Brain pericyte (primary cell): Measurements from ENCODE around the gene CCDC174.
"Not testable (repeated sequence)": the region's sequence is repeated elsewhere in the genome, so short reads cannot be mapped to it uniquely, and the experiment has no call there.

Experiments used
- DNase-seq: peaks from one replicate; pipeline ENCODE4 v3.0.0-alpha.2; 2012; ENCODE audit warnings: low read depth, low spot score

Gene CCDC174

GRCh38 chr3:14652360-14652907 is 872 bp downstream of the CCDC174 start:
- DNase-seq = not testable (repeated sequence)

- DNase-seq = no peak
Observed at GRCh38 chr3:14657579-14657978, 6.0 kb downstream of the CCDC174 start.

- DNase-seq = no peak
Observed at GRCh38 chr3:14658978-14659377, 7.4 kb downstream of the CCDC174 start.

GRCh38 chr3:14660942-14661341 is 9.4 kb downstream of the CCDC174 start:
- DNase-seq = no peak

GRCh38 chr3:14663396-14664135 is 12.0 kb downstream of the CCDC174 start:
- DNase-seq = no peak

GRCh38 chr3:14664170-14664569 is 12.6 kb downstream of the CCDC174 start:
- no peak for DNase-seq

- DNase-seq = no peak
Observed at GRCh38 chr3:14672588-14672987, 21.0 kb downstream of the CCDC174 start.

- no peak for DNase-seq
Observed at GRCh38 chr3:14674841-14675240, 23.3 kb downstream of the CCDC174 start, which contains the start of gene C3orf20. Gene C3orf20 (plus strand): TSS chr3:14675141. CDS start chr3:14682714, 7,573 bp downstream.

GRCh38 chr3:14676881-14677280 is 25.3 kb downstream of the CCDC174 start:
- no peak for DNase-seq

GRCh38 chr3:14678015-14678503 is 26.5 kb downstream of the CCDC174 start:
- no peak for DNase-seq

GRCh38 chr3:14680115-14680514 is 28.6 kb downstream of the CCDC174 start:
- DNase-seq = no peak

GRCh38 chr3:14680716-14681115 is 29.2 kb downstream of the CCDC174 start:
- no peak for DNase-seq

GRCh38 chr3:14684447-14684846 is 32.9 kb downstream of the CCDC174 start:
- no peak for DNase-seq

GRCh38 chr3:14685179-14685578 is 33.6 kb downstream of the CCDC174 start:
- DNase-seq = no peak

- no peak for DNase-seq
Observed at GRCh38 chr3:14687360-14687759, 35.8 kb downstream of the CCDC174 start.

GRCh38 chr3:14688525-14688924 is 37.0 kb downstream of the CCDC174 start:
- DNase-seq = no peak

- no peak for DNase-seq
Observed at GRCh38 chr3:14689247-14689980, 37.9 kb downstream of the CCDC174 start.

- DNase-seq = no peak
Observed at GRCh38 chr3:14691239-14691638, 39.7 kb downstream of the CCDC174 start.

- no peak for DNase-seq
Observed at GRCh38 chr3:14691719-14692118, 40.2 kb downstream of the CCDC174 start.

GRCh38 chr3:14698601-14699244 is 47.2 kb downstream of the CCDC174 start:
- DNase-seq = no peak

- DNase-seq = no peak
Observed at GRCh38 chr3:14699643-14700042, 48.1 kb downstream of the CCDC174 start.

- DNase-seq = no peak
Observed at GRCh38 chr3:14700891-14701290, 49.3 kb downstream of the CCDC174 start.
